Gastroesophageal sphincter (tissue), 3 donors: ENCODE measurements around the gene SLC1A3.
"Not testable (repeated sequence)": the region's sequence is repeated elsewhere in the genome, so short reads cannot be mapped to it uniquely, and the experiment has no call there.

Source experiments
- EP300 ChIP-seq: sonication (generic); formaldehyde crosslinking; IDR thresholded peaks from one replicate; pipeline ENCODE4 v1.6.1; 2017; ENCODE audit warnings: antibody characterized with exemption, mild to moderate bottlenecking
- POLR2A ChIP-seq, 2 donors: fragments of 450-650 bp; IDR thresholded peaks; one replicate each; pipeline ENCODE4 v1.6.1; 2017; ENCODE audit warnings: antibody characterized with exemption in 2 of 2, mild to moderate bottlenecking in 2 of 2, moderate library complexity in 1 of 2
- TF ChIP-seq, protein P1 (sequence below), 4 experiments: fragments of 200-600 bp in 2 of 4; fragments of 450-650 bp in 2 of 4; sonication (generic) in 1 of 4; IDR thresholded peaks; one replicate each; pipeline ENCODE4 v1.5.1; 2017 to 2019; ENCODE audit warnings: antibody characterized with exemption in 4 of 4, mild to moderate bottlenecking in 2 of 4, moderate library complexity in 2 of 4

DNA sequence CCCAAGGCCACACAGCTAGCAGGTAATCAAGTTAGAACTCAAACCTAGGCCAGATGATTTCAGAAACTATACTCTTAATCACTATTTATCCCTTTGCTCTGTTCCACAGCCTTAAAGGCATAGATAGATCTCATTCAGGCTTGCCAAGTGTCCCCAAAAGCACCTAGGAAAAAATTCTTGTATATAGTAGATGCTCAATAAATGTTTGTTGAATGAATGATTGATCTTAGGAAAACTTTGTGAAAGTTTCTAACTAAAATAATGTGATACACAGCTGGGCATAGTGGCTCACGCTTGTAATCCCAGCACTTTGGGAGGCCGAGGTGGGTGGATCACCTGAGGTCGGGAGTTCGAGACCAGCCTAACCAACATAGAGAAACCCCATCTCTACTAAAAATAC lies 16.7 kb upstream of the SLC1A3 start:
- TF ChIP-seq EP300; POLR2A (IDR thresholded peaks at IDR 0.05): not testable (repeated sequence)
- TF ChIP-seq, protein P1, sequence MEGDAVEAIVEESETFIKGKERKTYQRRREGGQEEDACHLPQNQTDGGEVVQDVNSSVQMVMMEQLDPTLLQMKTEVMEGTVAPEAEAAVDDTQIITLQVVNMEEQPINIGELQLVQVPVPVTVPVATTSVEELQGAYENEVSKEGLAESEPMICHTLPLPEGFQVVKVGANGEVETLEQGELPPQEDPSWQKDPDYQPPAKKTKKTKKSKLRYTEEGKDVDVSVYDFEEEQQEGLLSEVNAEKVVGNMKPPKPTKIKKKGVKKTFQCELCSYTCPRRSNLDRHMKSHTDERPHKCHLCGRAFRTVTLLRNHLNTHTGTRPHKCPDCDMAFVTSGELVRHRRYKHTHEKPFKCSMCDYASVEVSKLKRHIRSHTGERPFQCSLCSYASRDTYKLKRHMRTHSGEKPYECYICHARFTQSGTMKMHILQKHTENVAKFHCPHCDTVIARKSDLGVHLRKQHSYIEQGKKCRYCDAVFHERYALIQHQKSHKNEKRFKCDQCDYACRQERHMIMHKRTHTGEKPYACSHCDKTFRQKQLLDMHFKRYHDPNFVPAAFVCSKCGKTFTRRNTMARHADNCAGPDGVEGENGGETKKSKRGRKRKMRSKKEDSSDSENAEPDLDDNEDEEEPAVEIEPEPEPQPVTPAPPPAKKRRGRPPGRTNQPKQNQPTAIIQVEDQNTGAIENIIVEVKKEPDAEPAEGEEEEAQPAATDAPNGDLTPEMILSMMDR (IDR thresholded peaks at IDR 0.05) = not testable (repeated sequence)
